IMR-90 (cell line): ENCODE results near the gene PRKCA. TPM values are rescaled to one million over a fixed set of nuclear protein-coding genes. Genes with fewer than 3 reads are reported as not detected.

Experiments used
- ATAC-seq: fragments of 200-7000 bp; cut with Tn5 transposase; 2 replicates; pipeline ENCODE4 v1.9.1; 2020; ENCODE audit warnings: low read depth, mild to moderate bottlenecking, moderate library complexity
- BruUV-seq: library from RNA; stranded (reverse); fragments of 400-500 nt; replicated peaks from 2 replicates; lab custom pipeline; 2021; lab: Mats Ljungman, UMichigan
- CTCF ChIA-PET: fragments of 300-600 bp; formaldehyde crosslinking; extraction: SDS; loops from one replicate; lab custom pipeline; 2021; ENCODE audit warnings: antibody characterized with exemption; lab: Yijun Ruan, JAX
- POLR2A ChIA-PET: fragments of 300-600 bp; sonication (Branson Sonifier 250); formaldehyde crosslinking; loops from one replicate; lab custom pipeline; 2022; ENCODE audit warnings: antibody characterized with exemption; ENCODE audit not compliant: unreplicated experiment; lab: Charles Lee
- DNase-seq: peaks from one replicate; pipeline ENCODE4 v3.0.0; 2013
- H2AFZ ChIP-seq: replicated peaks from 2 replicates; pipeline ENCODE3; 2013; ENCODE audit warnings: low read length, mild to moderate bottlenecking; ENCODE audit not compliant: poor library complexity
- H2AK5ac ChIP-seq: 2 replicates; pipeline ENCODE4 v1.6.1; 2013; ENCODE audit warnings: low read depth, low read length, inconsistent platforms
- H2AK9ac ChIP-seq: replicated peaks from 2 replicates; pipeline ENCODE3; 2013; ENCODE audit warnings: mild to moderate bottlenecking, low read depth, low read length, moderate library complexity; ENCODE audit not compliant: poor library complexity
- H2BK120ac ChIP-seq: 2 replicates; pipeline ENCODE4 v1.6.1; 2013; ENCODE audit warnings: low read depth, low read length, inconsistent platforms
- H2BK15ac ChIP-seq: 3 replicates; pipeline ENCODE4 v1.6.1; 2013; ENCODE audit warnings: low read depth, low read length, inconsistent platforms
- H2BK20ac ChIP-seq: 2 replicates; pipeline ENCODE4 v1.6.1; 2013; ENCODE audit warnings: low read depth, mild to moderate bottlenecking, inconsistent platforms, low read length, moderate library complexity
- H2BK5ac ChIP-seq: 2 replicates; pipeline ENCODE4 v1.6.1; 2013; ENCODE audit warnings: mild to moderate bottlenecking, low read depth, low read length, inconsistent platforms; ENCODE audit not compliant: poor library complexity, severe bottlenecking
- H3K14ac ChIP-seq: replicated peaks from 2 replicates; pipeline ENCODE4 v1.6.1; 2013; ENCODE audit warnings: low read depth, low read length, inconsistent platforms
- H3K18ac ChIP-seq: 2 replicates; pipeline ENCODE4 v1.6.1; 2013; ENCODE audit warnings: low read depth, low read length, control low read depth
- H3K23ac ChIP-seq: 2 replicates; pipeline ENCODE4 v1.6.1; 2013; ENCODE audit warnings: low read depth, low read length, inconsistent platforms
- H3K27ac ChIP-seq: 2 replicates; pipeline ENCODE4 v1.5.1; 2013; ENCODE audit warnings: mild to moderate bottlenecking, control low read depth, low read length; ENCODE audit not compliant: insufficient read depth
- H3K27me3 ChIP-seq: 2 replicates; pipeline ENCODE4 v1.6.1; 2013; ENCODE audit warnings: low read length; ENCODE audit not compliant: control insufficient read depth, insufficient read depth
- H3K36me3 ChIP-seq: 2 replicates; pipeline ENCODE4 v1.6.1; 2013; ENCODE audit warnings: low read length, mixed read lengths; ENCODE audit not compliant: control insufficient read depth, insufficient read depth
- H3K4ac ChIP-seq: 2 replicates; pipeline ENCODE4 v1.6.1; 2013; ENCODE audit warnings: low read depth, low read length, inconsistent platforms
- H3K4me1 ChIP-seq: 2 replicates; pipeline ENCODE4 v1.6.1; 2013; ENCODE audit warnings: low read length, mixed read lengths; ENCODE audit not compliant: control insufficient read depth, insufficient read depth
- H3K4me2 ChIP-seq: 2 replicates; pipeline ENCODE4 v1.6.1; 2013; ENCODE audit warnings: low read depth, mild to moderate bottlenecking, control low read depth, low read length, moderate library complexity
- H3K4me3 ChIP-seq: 2 replicates; pipeline ENCODE4 v1.5.1; 2013; ENCODE audit warnings: low read depth, mild to moderate bottlenecking, control low read depth, low read length, moderate library complexity; ENCODE audit not compliant: insufficient read depth
- H3K56ac ChIP-seq: 2 replicates; pipeline ENCODE4 v1.6.1; 2013; ENCODE audit warnings: low read length, inconsistent platforms; ENCODE audit not compliant: insufficient read depth; ENCODE audit errors: extremely low read depth
- H3K79me1 ChIP-seq, 2 experiments: 2 replicates each; pipeline ENCODE4 v1.6.1; 2013; ENCODE audit warnings: low read length in 2 of 2, inconsistent platforms in 1 of 2, low read depth in 1 of 2
- H3K9ac ChIP-seq: 2 replicates; pipeline ENCODE4 v1.6.1; 2013; ENCODE audit warnings: low read depth, low read length, control low read depth
- H3K9me1 ChIP-seq: 2 replicates; pipeline ENCODE4 v1.6.1; 2013; ENCODE audit warnings: low read length, inconsistent platforms; ENCODE audit not compliant: insufficient read depth
- H3K9me3 ChIP-seq: 2 replicates; pipeline ENCODE4 v1.6.1; 2013; ENCODE audit warnings: low read length; ENCODE audit not compliant: control insufficient read depth, insufficient read depth
- H4K20me1 ChIP-seq: 2 replicates; pipeline ENCODE4 v1.6.1; 2013; ENCODE audit warnings: low read length, inconsistent platforms; ENCODE audit not compliant: insufficient read depth
- H4K5ac ChIP-seq: 2 replicates; pipeline ENCODE4 v1.6.1; 2013; ENCODE audit warnings: mild to moderate bottlenecking, low read depth, low read length, control low read depth
- H4K8ac ChIP-seq, 2 experiments: 2 replicates each; pipeline ENCODE4 v1.6.1; 2013; ENCODE audit warnings: low read depth in 2 of 2, low read length in 2 of 2, control low read depth in 1 of 2, inconsistent platforms in 1 of 2
- H4K91ac ChIP-seq: 2 replicates; pipeline ENCODE4 v1.6.1; 2013; ENCODE audit warnings: low read depth, low read length, inconsistent platforms; ENCODE audit not compliant: insufficient read depth
- CEBPB ChIP-seq: IDR thresholded peaks from 2 replicates; pipeline ENCODE4 v1.6.1; 2012; ENCODE audit warnings: low read depth, low read length, improper control_type of control experiment
- CHD1 ChIP-seq: IDR thresholded peaks from 2 replicates; pipeline ENCODE4 v1.6.1; 2012; ENCODE audit warnings: low read depth, low read length, improper control_type of control experiment
- CTCF ChIP-seq: conservative IDR thresholded peaks from 2 replicates; pipeline ENCODE4 v1.5.1; 2012; ENCODE audit warnings: mild to moderate bottlenecking, low read depth, low read length, improper control_type of control experiment
- FOS ChIP-seq: fragments of 150-350 bp; IDR thresholded peaks from 2 replicates; pipeline ENCODE4 v1.6.1; 2016; ENCODE audit warnings: low read depth, low read length
- MAFK ChIP-seq: IDR thresholded peaks from 2 replicates; pipeline ENCODE4 v1.6.1; 2012; ENCODE audit warnings: low read depth, low read length, improper control_type of control experiment
- MAZ ChIP-seq: IDR thresholded peaks from 2 replicates; pipeline ENCODE4 v1.6.1; 2012; ENCODE audit warnings: low read depth, mild to moderate bottlenecking, low read length, improper control_type of control experiment, moderate library complexity, borderline replicate concordance
- MXI1 ChIP-seq: IDR thresholded peaks from 2 replicates; pipeline ENCODE4 v1.6.1; 2012; ENCODE audit warnings: low read depth, mild to moderate bottlenecking, low read length, moderate library complexity, borderline replicate concordance
- NFE2L2 ChIP-seq: fragments of 150-350 bp; IDR thresholded peaks from 2 replicates; pipeline ENCODE4 v1.6.1; 2016; ENCODE audit warnings: low read depth, mild to moderate bottlenecking, low read length
- RAD21 ChIP-seq: IDR thresholded peaks from 2 replicates; pipeline ENCODE4 v1.6.1; 2012; ENCODE audit warnings: low read length, improper control_type of control experiment
- RCOR1 ChIP-seq: IDR thresholded peaks from 2 replicates; pipeline ENCODE4 v1.6.1; 2012; ENCODE audit warnings: mild to moderate bottlenecking, low read length, improper control_type of control experiment; ENCODE audit not compliant: insufficient replicate concordance
- RFX5 ChIP-seq: IDR thresholded peaks from 2 replicates; pipeline ENCODE4 v1.8.0; 2012; ENCODE audit warnings: low read depth, mild to moderate bottlenecking, low read length, moderate library complexity
- SMC3 ChIP-seq: fragments of 150-350 bp; IDR thresholded peaks from 2 replicates; pipeline ENCODE4 v1.6.1; 2016; ENCODE audit warnings: low read depth, mild to moderate bottlenecking, antibody characterized with exemption, low read length, moderate library complexity
- USF2 ChIP-seq: fragments of 150-350 bp; IDR thresholded peaks from 2 replicates; pipeline ENCODE4 v1.6.1; 2017; ENCODE audit warnings: mild to moderate bottlenecking, antibody characterized with exemption, low read length, low read depth
- dilution Hi-C: fragments of 300-500 bp; cut with HindIII; formaldehyde crosslinking; loops from one replicate; pipeline ENCODE4 v1.14.3; 2018; ENCODE audit warnings: low sequenced_read_pairs; ENCODE audit not compliant: unreplicated experiment
- in situ Hi-C: fragments of 300-500 bp; cut with MboI; formaldehyde crosslinking; loops from 3 replicates; pipeline ENCODE4 v1.14.3; 2019; ENCODE audit warnings: low sequenced_read_pairs, inconsistent platforms, mixed read lengths
- intact Hi-C: fragments of 100-400 bp; cut with micrococcal nuclease; formaldehyde crosslinking; loops from 2 replicates; pipeline ENCODE4 v1.10.0; 2022
- polyA plus RNA-seq, 3 experiments: library from polyadenylated mRNA; depleted of rRNA; stranded (reverse); fragments of >200 nt; gene quantifications; 2 replicates each; pipeline ENCODE4 v1.2.3, GENCODE V29; 2012; ENCODE audit warnings: low replicate concordance in 1 of 3
- total RNA-seq: library from RNA; depleted of rRNA; stranded (reverse); fragments of >200 nt; gene quantifications from 2 replicates; pipeline ENCODE4 v1.2.3, GENCODE V29; 2012

The PRKCA gene
- total and polyA plus RNA-seq, 2 of the 4 experiments (the other 2 are of a cell fraction), result 31.0 to 46.0 TPM

DNA sequence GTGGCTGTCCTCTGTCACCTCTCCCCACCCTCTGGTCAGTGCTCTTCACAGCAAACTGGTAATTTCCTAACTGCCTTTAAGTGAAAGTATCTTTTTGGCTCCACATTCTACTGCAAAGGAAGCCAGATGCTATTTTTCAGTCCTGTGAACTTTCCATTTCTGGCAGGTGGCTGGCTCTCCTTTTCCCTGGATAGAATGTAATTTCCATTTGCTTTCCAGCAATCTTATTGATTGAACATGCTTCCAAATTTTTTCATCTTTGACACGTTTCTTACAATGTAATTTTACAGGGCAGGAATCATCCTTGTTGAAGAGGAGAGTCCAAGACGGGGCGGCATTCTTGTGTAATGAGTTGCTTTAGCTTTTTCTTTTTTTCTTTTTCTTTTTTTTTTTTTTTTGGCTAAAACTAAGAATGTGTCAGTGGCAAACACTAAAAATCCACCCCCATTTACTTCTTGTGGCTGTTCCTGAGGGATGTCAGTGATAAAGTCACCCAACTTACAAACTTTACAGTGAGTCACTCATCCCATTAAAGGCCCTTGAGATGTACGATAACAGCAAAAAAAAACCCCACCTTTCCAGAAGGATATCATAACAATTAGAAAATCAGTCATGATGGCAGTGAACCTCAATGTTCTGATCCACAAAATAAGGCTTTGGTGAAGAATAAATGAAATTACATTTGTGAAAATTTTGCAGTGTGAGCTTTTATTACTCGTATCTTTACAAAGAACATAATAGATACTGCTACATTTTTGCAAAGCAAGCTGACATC lies 29.4 kb upstream of the PRKCA start (continued):
- no peak for TF ChIP-seq USF2

- no peak overlapping the region for H3K9ac ChIP-seq
- BruUV-seq, result no TSS peak
- CTCF ChIA-PET, result no interaction called here
- no peak for TF ChIP-seq CEBPB
- TF ChIP-seq RFX5, result no peak
- no peak for TF ChIP-seq SMC3
- no peak for TF ChIP-seq CHD1
- no peak for TF ChIP-seq NFE2L2
- TF ChIP-seq FOS, result no peak
- no peak for TF ChIP-seq USF2
- no peak for TF ChIP-seq RAD21
- TF ChIP-seq MAFK, result no peak
- TF ChIP-seq MAZ, result no peak
- no peak for TF ChIP-seq RCOR1
- no peak for TF ChIP-seq MXI1
- no peak for TF ChIP-seq CTCF
These were observed 28.9 kb upstream of the PRKCA start for GRCh38 chr17:66273586-66273848.

More at GRCh38 chr17:66273586-66273848, 28.9 kb upstream of the PRKCA start:
- peak overlapping the region; percentile 88 for H3K14ac ChIP-seq
- H3K27me3 ChIP-seq, result no peaks in the 10 kb centered on the region
- H4K91ac ChIP-seq, result peak overlapping the region; percentile 70
- POLR2A ChIA-PET, result no interaction called here
- peak overlapping the region; percentile 75; the same call in 2 of the 3 replicates for H2BK15ac ChIP-seq
- H3K4me2 ChIP-seq, result no peak overlapping the region; the same call in 1 of the 2 replicates
- H3K18ac ChIP-seq, result peak overlapping the region; percentile 69; the same call in 1 of the 2 replicates
- H4K8ac ChIP-seq, result peak overlapping the region; percentile 9 to 77; a peak in 2 of 4 replicates
- 0 out of 2 replicates have a peak overlapping the region, but pooled peaks have one; percentile 67 for H3K23ac ChIP-seq
- no peak for ATAC-seq
- no peaks in the 10 kb centered on the region for H3K9me3 ChIP-seq
- no peak overlapping the region for H3K4me3 ChIP-seq
- H2AK9ac ChIP-seq, result no peak overlapping the region
- H3K9me1 ChIP-seq, result peaks cover 25% of the 10 kb centered on the region
- peaks cover 0 to 16% of the 10 kb centered on the region in 2 experiments; a peak in 1 of 4 replicates for H3K79me1 ChIP-seq
- no peak overlapping the region; the same call in 1 of the 2 replicates for H4K5ac ChIP-seq
- H3K4ac ChIP-seq, result peak overlapping the region; percentile 89
- no peak overlapping the region for H2AFZ ChIP-seq
- peak overlapping the region; percentile 48 for H2AK5ac ChIP-seq
- peak overlapping the region; percentile 90 for H2BK20ac ChIP-seq
- no peaks in the 10 kb centered on the region for H3K36me3 ChIP-seq
- in situ Hi-C loops, result no loop called here
- H3K27ac ChIP-seq, result peak overlapping the region; percentile 34
- no peaks in the 10 kb centered on the region for H4K20me1 ChIP-seq
- H3K56ac ChIP-seq, result no peak overlapping the region
- DNase-seq, result no peak
- H3K4me1 ChIP-seq, result peaks cover 19% of the 10 kb centered on the region
- intact Hi-C loops, result no loop called here
- peak overlapping the region; percentile 95 for H2BK120ac ChIP-seq
- peak overlapping the region; percentile 18 for H2BK5ac ChIP-seq
- dilution Hi-C loops, result no loop called here
